ENCODE results near the gene CDH13. TPM values are rescaled to one million over a fixed set of nuclear protein-coding genes. Genes with fewer than 3 reads are reported as not detected.

CDH13 gene
- total and polyA plus RNA-seq, 12 donors: 0.86 to 30.6 (median 2.4) TPM

- Histone ChIP-seq H3K27ac (no peak overlapping the region), H3K9me3 (replicated peaks in 1 of 3) (no peaks in the 10 kb centered on the region), H3K36me3 (replicated peaks in 1 of 2) (no peaks in the 10 kb centered on the region), H3K4me1 (replicated peaks in 1 of 2) (no peaks in the 10 kb centered on the region), H3K27me3 (no peaks in the 10 kb centered on the region), H3K4me3 (no peak overlapping the region)
- 59 to 75% (median 65%) methylated on average over 4 of the region's 4 CpGs for WGBS, 4 donors
- intact Hi-C loops (cut with DNase I): no loop called here
- no peak for TF ChIP-seq POLR2A (IDR thresholded peaks at IDR 0.05)
- DNase-seq: no peak
Observed at GRCh38 chr16:83198977-83199376, 572.2 kb downstream of the CDH13 start.

- H3K27ac ChIP-seq: no peak overlapping the region
- 66 to 73% (median 68%) methylated on average over 13 of the region's 13 CpGs for WGBS, 4 donors
- DNase-seq: peak in 1 of 7 donors; percentile 55
- intact Hi-C loops (cut with DNase I): no loop called here
- no peaks in the 10 kb centered on the region for H3K4me1 ChIP-seq (replicated peaks in 1 of 2)
- no peaks in the 10 kb centered on the region for H3K36me3 ChIP-seq (replicated peaks in 1 of 2)
- H3K9me3 ChIP-seq (replicated peaks in 1 of 3): no peaks in the 10 kb centered on the region
- no peak overlapping the region for H3K4me3 ChIP-seq
- TF ChIP-seq CTCF (IDR thresholded peaks at IDR 0.05) (peak in 1 of 6 experiments; percentile 18), POLR2A (IDR thresholded peaks at IDR 0.05) (no peak)
- no peaks in the 10 kb centered on the region for H3K27me3 ChIP-seq
Observed at GRCh38 chr16:83200005-83200779, 573.4 kb downstream of the CDH13 start.

DNA sequence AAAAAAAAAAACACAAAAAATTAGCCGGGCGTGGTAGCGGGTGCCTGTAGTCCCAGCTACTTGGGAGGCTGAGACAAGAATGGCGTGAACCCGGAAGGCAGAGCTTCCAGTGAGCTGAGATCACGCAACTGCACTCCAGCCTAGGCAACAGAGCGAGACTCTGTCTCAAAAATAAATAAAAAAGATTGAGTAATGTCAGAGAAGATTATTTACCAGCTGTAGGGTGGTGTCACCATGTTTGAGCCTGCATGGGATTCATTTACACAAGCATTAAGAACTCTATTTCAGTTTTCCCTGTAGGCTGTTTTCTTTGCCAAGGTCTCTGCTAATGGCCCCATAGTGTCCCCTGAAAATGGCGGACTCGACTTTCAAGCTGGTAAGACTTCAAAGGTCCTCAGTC lies 575.0 kb downstream of the CDH13 start:
- intact Hi-C loops (cut with DNase I): no loop called here
- TF ChIP-seq POLR2A (IDR thresholded peaks at IDR 0.05) (no peak), CTCF (IDR thresholded peaks at IDR 0.05) (no peak)

DNA sequence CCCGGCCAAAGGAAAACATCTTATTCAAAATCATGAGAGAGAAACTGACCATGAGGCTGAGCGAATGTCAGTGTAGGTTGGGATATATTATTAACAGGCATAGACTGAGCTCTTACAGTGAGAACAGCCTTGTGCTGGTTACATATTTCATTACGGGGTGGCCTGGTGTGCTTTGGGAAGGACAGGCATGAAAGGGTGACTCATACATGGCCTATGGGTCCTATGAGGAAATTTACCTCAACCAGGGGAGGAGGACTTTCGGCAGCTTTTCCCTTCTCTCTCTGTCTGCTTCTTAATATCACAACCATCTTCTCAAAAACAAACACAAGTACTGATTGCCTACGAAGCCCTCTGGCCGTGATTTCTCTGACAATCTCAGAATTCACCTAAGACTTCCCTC lies 579.1 kb downstream of the CDH13 start:
- no peak for DNase-seq
- H3K27ac ChIP-seq: no peak overlapping the region
- H3K4me1 ChIP-seq (replicated peaks in 1 of 2): no peaks in the 10 kb centered on the region
- no peak for TF ChIP-seq POLR2A (IDR thresholded peaks at IDR 0.05)
- no peak for TF ChIP-seq CTCF (IDR thresholded peaks at IDR 0.05)
- WGBS, 4 donors: 69 to 82% (median 73%) methylated on average over 5 to 6 of the region's 6 CpGs
- H3K4me3 ChIP-seq: no peak overlapping the region
- intact Hi-C loops (cut with DNase I): no loop called here
- H3K9me3 ChIP-seq (replicated peaks in 1 of 3): no peaks in the 10 kb centered on the region
- H3K36me3 ChIP-seq (replicated peaks in 1 of 2): no peaks in the 10 kb centered on the region
- no peaks in the 10 kb centered on the region for H3K27me3 ChIP-seq

More for the DNA sequence above, 575.0 kb downstream of the CDH13 start:
- DNase-seq: no peak
- H3K36me3 ChIP-seq (replicated peaks in 1 of 2): no peaks in the 10 kb centered on the region
- 87 to 95% (median 92%) methylated on average over 9 of the region's 9 CpGs for WGBS, 4 donors
- H3K4me3 ChIP-seq: no peak overlapping the region
- H3K27me3 ChIP-seq: no peaks in the 10 kb centered on the region
- H3K27ac ChIP-seq: no peak overlapping the region
- H3K4me1 ChIP-seq (replicated peaks in 1 of 2): no peaks in the 10 kb centered on the region
- H3K9me3 ChIP-seq (replicated peaks in 1 of 3): no peaks in the 10 kb centered on the region

DNA sequence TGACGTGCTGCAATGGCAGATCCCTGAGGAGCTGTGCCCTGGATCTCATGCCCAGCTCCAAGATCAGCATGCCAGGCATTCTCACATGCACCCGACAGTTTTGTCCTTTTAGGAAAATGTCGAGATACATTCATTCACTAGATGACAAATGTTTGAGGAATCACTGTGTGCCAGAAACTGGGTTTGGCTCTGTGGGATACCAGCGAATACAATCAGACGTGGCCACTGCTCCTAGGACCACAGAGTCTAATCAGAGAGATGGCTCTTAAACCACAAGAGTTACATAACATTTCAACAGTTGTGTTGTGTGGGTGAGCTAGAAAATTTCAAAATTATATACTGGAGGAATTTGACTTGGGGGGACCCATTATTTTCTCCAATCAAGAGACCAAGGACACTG lies 579.7 kb downstream of the CDH13 start:
- no peaks in the 10 kb centered on the region for H3K4me1 ChIP-seq (replicated peaks in 1 of 2)
- TF ChIP-seq POLR2A (IDR thresholded peaks at IDR 0.05) (no peak), CTCF (IDR thresholded peaks at IDR 0.05) (no peak)
- no peak overlapping the region for H3K27ac ChIP-seq
- WGBS, 4 donors: 75 to 82% (median 78%) methylated on average over 5 of the region's 5 CpGs
- intact Hi-C loops (cut with DNase I): no loop called here
- no peaks in the 10 kb centered on the region for H3K27me3 ChIP-seq
- H3K36me3 ChIP-seq (replicated peaks in 1 of 2): no peaks in the 10 kb centered on the region
- no peaks in the 10 kb centered on the region for H3K9me3 ChIP-seq (replicated peaks in 1 of 3)
- H3K4me3 ChIP-seq: no peak overlapping the region
- no peak for DNase-seq

All from adrenal gland (tissue), 12 donors.